Left colon (tissue), 2 donors: Measurements from ENCODE around the gene TKT. TPM values are rescaled to one million over a fixed set of nuclear protein-coding genes. Genes with fewer than 3 reads are reported as not detected.
A peak's percentile ranks its signal among the peaks of the same experiment; 100 is the strongest.
"Not testable (repeated sequence)": the region's sequence is repeated elsewhere in the genome, so short reads cannot be mapped to it uniquely, and the experiment has no call there.

Experiments
- ATAC-seq: fragments of 200-7000 bp; cut with Tn5 transposase; one replicate; pipeline ENCODE4 v1.9.1; 2020; ENCODE audit warnings: mild to moderate bottlenecking, moderate library complexity
- DNase-seq, 2 donors: peaks; one replicate each; pipeline ENCODE4 v3.0.0-alpha.2; 2020
- intact Hi-C, 2 donors: fragments of 100-400 bp; cut with DNase I in 1 of 2; cut with micrococcal nuclease in 1 of 2; formaldehyde crosslinking; loops; one replicate each; pipeline versions ENCODE4 v1.11.2 to v1.14.0; 2022; cut with DNase I, micrococcal nuclease
- long read RNA-seq: library from polyadenylated mRNA; unstranded; transcript quantifications from one replicate; pipeline ENCODE4 v2.0.0, GENCODE V29; 2021
- total RNA-seq, 2 donors: library from RNA; stranded (reverse); fragmentation: NEBNext Ultra II Directional; extraction: Animal tissue kit (Norgen Biotek cat#: 25700); gene quantifications; one replicate each; pipeline ENCODE4 v1.2.1, GENCODE V29; 2021
- donor health status: DM: no; HTN: no; CAD: no.
- donor health status: DM: yes; HTN: yes; CAD: no.

Gene TKT
- total RNA-seq: 100 to 1,000 TPM; 170 to 242 TPM
- long read RNA-seq, transcript TKT-208 (14 exons, 3,010 nt): major isoform, 317 of 448 reads
- long read RNA-seq, partial matches to known transcripts: 105 of 448 reads
- long read RNA-seq, other reads (novel, unspliced or antisense): 15 of 448 reads

GRCh38 chr3:53255775-53256703 is at the start of gene TKT:
Gene TKT (minus strand): TSS chr3:53256022. CDS start chr3:53255942, 80 bp downstream.
- ATAC-seq (peak; percentile 80), DNase-seq (peak; percentile 89 to 93)
- intact Hi-C loops: no loop called here

GRCh38 chr3:53303957-53304356 is 48.1 kb upstream of the TKT start:
- ATAC-seq (no peak), DNase-seq (no peak)
- intact Hi-C loops: no loop called here

GRCh38 chr3:53303549-53303948 is 47.7 kb upstream of the TKT start:
- no peak for DNase-seq
- intact Hi-C loops: no loop called here
- ATAC-seq: no peak

GRCh38 chr3:53300826-53301225 is 45.0 kb upstream of the TKT start:
- ATAC-seq (no peak), DNase-seq (no peak)
- intact Hi-C loops: no loop called here

GRCh38 chr3:53299611-53300023 is 43.8 kb upstream of the TKT start:
- ATAC-seq: peak; percentile 89
- not testable (repeated sequence) for DNase-seq
- intact Hi-C loops: loop anchor here in 1 of 2 donors (5.0 kb wide), 1 partner anchor 413 kb away; no protein-coding TSS in a partner anchor

- DNase-seq (no peak), ATAC-seq (no peak)
- intact Hi-C loops: loop anchor here in 1 of 2 donors (5.0 kb wide), 1 partner anchor 417 kb away; no protein-coding TSS in a partner anchor
These were observed 39.6 kb upstream of the TKT start for GRCh38 chr3:53295410-53295809.

GRCh38 chr3:53293867-53294266 is 38.0 kb upstream of the TKT start:
- ATAC-seq: no peak
- intact Hi-C loops: no loop called here
- no peak for DNase-seq

GRCh38 chr3:53288214-53288613 is 32.4 kb upstream of the TKT start:
- ATAC-seq: no peak
- intact Hi-C loops: no loop called here
- no peak for DNase-seq

- ATAC-seq: no peak
- intact Hi-C loops: no loop called here
- DNase-seq: no peak
These were observed 31.4 kb upstream of the TKT start for GRCh38 chr3:53287131-53287629.

GRCh38 chr3:53286727-53287126 is 30.9 kb upstream of the TKT start:
- no peak for ATAC-seq
- intact Hi-C loops: no loop called here
- DNase-seq: no peak

- intact Hi-C loops: no loop called here
- no peak for ATAC-seq
- no peak for DNase-seq
These were observed 26.8 kb upstream of the TKT start for GRCh38 chr3:53282581-53282980.

- intact Hi-C loops: no loop called here
- DNase-seq (no peak), ATAC-seq (no peak)
These were observed 22.8 kb upstream of the TKT start for GRCh38 chr3:53278667-53279066.

- DNase-seq (no peak), ATAC-seq (peak; percentile 5)
- intact Hi-C loops: no loop called here
These were observed 19.2 kb upstream of the TKT start for GRCh38 chr3:53274938-53275605.

GRCh38 chr3:53273146-53273670 is 17.4 kb upstream of the TKT start:
- DNase-seq (no peak), ATAC-seq (no peak)
- intact Hi-C loops: no loop called here

GRCh38 chr3:53269888-53270880 is 14.4 kb upstream of the TKT start:
- intact Hi-C loops: no loop called here
- ATAC-seq (peak; percentile 94), DNase-seq (peak; percentile 65 to 89)

- intact Hi-C loops, DNase-seq: not testable (repeated sequence)
- peak; percentile 57 for ATAC-seq
These were observed 13.4 kb upstream of the TKT start for GRCh38 chr3:53269193-53269592.

GRCh38 chr3:53267766-53268165 is 11.9 kb upstream of the TKT start:
- intact Hi-C loops: no loop called here
- ATAC-seq (no peak), DNase-seq (no peak)

GRCh38 chr3:53264718-53265117 is 8.9 kb upstream of the TKT start:
- no peak for ATAC-seq
- no peak for DNase-seq
- intact Hi-C loops: no loop called here
